GM18505 (cell line): Measurements from ENCODE around the gene PCNT.

Experiments
- ATAC-seq: cut with Tn5 transposase; IDR thresholded peaks from one replicate; pipeline ENCODE4 v1.9.1; 2021; ENCODE audit not compliant: unreplicated experiment
- POLR2A ChIP-seq: IDR thresholded peaks from 4 replicates; pipeline ENCODE4 v1.6.1; 2011; ENCODE audit warnings: borderline replicate concordance; ENCODE audit not compliant: insufficient read depth, insufficient read length; ENCODE audit errors: extremely low read depth

Gene PCNT

DNA sequence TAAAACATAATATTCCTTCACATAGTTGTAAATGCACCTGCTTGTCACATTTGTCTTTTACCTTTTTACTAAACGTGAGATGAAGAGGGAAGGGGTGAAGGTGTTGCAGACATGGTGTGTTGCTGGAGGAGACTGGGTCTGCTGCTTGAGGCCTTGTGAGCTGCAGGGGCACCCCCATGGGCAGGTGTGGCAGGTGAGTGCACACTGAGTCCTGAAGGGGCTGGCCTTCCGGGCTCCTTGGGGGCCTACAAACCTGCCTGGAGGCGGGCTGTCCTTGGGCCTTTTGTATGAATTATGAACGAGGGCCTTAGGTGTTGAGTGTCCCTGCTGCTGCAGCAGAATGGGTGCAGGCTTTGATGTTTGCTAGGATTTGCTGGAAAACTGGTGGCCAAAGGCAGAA is 3.8 kb downstream of the PCNT start:
- ATAC-seq: no peak
- TF ChIP-seq POLR2A: no peak

GRCh38 chr21:46328151-46328550 is 4.2 kb downstream of the PCNT start:
- no peak for TF ChIP-seq POLR2A
- no peak for ATAC-seq

GRCh38 chr21:46329796-46330195 is 5.8 kb downstream of the PCNT start:
- no peak for ATAC-seq
- no peak for TF ChIP-seq POLR2A

DNA sequence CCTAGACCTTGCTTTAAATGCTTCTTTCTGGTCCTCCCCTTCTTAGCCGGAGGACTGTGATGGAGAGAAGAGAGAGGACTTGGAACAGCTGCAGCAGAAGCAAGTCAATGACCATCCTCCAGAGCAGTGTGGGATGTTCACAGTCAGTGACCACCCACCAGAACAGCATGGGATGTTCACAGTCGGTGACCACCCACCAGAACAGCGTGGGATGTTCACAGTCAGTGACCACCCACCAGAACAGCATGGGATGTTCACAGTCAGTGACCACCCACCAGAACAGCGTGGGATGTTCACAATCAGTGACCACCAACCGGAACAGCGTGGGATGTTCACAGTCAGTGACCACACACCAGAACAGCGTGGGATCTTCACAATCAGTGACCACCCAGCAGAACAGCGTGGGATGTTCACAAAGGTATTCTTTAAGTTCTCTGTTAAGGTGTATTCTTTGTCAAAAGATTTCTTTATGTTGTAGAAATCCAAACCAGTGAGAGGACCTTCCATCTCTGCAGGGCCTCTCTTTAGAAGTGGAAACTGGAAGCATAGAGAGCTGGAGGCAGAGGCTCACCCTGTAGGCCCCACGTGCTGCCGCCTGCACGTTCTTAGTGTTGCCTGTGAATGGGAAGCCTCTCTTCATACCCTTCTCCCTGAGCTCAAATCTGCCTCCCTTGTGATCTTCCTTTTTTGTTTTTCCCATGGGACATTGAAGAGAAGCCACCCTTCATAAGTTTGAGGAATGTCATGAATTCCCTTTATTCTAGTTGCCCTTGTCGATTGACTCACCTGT is 10.6 kb downstream of the PCNT start:
- no peak for ATAC-seq
- TF ChIP-seq POLR2A: no peak

DNA sequence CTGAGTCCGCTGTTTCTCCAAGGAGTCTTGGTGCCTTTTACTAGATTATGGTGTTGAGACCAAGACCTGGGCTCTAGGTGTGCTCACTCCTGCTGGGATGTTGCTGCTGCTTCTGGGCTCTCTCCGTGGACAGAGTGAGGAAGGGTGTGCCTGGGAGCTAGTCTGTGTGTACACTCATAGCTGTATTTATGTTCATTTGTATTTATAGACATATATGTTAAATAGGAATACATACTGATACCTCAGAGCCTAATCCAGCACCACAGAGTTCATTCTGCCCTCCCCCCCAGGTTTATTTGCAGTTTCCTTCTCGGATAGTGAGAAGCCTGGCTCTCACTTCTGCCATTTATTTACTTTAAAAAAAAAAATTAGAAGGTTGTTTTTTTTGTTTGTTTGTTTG is 12.6 kb downstream of the PCNT start:
- no peak for ATAC-seq
- TF ChIP-seq POLR2A: no peak

GRCh38 chr21:46340998-46341397 is 17.0 kb downstream of the PCNT start:
- no peak for TF ChIP-seq POLR2A
- no peak for ATAC-seq

DNA sequence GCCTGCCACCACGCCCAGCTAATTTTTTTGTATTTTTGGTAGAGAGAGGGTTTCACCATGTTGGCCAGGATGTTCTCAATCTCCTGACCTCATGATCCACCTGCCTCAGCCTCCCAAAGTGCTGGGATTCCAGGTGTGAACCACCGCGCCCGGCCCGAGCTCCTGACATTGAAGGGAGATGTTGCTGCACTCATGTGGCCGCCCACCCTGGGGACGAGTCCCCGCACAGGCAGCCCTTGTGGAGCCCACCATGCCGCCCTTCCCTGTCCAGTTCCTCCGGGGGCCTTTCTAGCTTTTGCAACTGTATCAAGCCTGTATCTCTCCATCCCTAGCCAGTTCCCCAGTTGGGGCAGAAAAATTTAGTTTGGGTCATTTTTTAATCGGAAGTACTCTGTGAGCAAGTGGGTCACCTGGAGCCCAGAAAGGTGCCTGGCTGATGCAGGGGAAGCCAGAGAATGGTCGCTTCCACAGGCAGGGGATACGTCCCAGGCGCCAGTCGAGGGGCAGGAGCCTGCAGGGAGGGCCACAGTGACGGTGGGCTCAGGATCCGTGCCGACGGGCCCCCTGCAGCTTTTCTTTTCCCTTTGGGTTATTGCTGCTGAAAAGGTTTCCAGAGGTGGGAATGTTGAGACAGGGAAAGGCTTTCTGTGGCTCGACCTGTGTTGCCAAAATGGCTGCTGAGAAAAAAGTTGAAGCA is 20.4 kb downstream of the PCNT start:
- TF ChIP-seq POLR2A: no peak
- ATAC-seq: no peak

- TF ChIP-seq POLR2A: no peak
- no peak for ATAC-seq
Observed at GRCh38 chr21:46345861-46346260, 21.9 kb downstream of the PCNT start.

DNA sequence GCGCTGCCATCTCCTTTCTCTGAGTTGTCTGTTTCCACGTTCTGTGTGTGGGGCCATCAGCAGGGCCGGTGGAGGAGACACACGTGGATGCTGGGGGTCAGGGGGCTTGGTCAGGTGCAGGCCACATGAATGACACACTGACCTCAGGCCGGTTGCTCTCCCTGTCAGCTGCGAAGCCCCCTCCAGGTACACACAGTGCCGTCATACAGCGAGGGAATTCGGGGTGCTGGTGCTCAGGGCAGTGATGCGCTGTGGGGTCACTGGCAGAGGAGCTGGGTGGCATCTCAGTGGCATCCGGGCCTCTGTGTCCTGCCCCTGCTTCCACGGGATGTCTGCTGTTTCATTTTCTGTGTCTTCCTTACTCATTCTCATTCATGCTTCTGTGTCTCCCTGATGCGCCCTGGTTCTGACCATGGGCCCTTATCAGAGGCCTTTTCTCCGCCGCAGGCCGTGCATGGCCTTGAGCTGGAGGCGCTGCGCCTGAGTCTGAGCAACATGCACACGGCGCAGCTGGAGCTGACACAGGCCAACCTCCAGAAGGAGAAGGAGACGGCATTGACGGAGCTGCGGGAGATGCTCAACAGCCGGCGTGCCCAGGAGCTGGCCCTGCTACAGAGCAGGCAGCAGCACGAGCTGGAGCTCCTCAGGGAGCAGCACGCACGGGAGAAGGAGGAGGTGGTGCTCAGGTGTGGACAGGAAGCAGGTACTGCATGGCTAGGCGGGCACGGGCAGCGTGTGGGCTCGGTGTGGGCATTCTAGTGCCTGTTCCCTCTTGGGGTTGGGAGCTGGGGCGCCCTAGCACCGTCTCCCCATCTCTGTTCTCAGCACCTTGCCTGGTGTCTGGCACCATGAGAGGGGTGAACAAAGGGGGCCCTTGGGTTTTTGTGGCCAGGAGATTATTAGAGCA is 22.6 kb downstream of the PCNT start:
- no peak for ATAC-seq
- TF ChIP-seq POLR2A: no peak

DNA sequence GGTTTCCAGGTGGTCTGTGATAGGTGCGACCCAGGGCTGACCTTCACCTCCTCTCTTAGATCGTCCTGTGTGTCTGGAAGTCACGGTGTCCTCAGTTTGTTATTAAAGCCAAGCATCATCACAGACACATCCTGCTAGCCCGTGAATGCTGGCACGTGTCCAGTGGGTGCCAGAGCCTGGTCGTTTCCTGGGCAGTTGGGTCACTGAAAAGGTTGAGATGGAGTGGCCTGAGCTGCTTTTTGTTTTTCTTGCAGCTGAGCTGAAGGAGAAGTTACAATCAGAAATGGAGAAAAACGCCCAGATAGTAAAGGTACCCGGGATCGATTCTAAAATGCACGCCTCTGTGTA is 23.2 kb downstream of the PCNT start:
- no peak for TF ChIP-seq POLR2A
- no peak for ATAC-seq

DNA sequence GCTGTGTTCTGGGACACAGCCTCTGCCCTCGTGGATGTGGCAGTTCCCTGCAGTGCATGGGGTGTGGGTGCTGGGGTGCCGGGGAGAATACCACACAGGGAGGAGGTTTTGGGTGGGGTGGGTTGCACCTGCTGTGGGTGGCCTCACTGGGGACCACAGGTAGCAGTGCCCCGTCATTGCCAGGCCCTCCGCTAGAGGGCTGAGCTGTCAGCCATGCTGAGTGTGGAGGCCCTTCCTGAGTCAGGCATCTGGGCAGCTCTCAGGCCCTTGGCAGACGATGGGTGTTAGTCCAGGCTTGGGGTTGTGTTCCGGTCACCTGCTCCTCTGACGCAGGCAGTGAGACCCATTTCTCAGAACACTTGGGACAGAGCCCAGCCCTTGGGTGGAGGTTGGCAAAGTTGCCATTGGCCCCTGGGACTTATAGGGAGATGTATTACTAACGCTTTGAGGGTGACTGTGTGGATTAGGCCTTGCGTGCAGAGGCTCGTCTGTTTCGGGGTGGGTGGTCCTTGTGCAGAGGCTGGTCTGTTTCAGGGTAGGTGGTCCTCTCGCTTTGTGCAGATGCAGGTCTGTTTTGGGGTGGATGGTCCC is 23.9 kb downstream of the PCNT start:
- TF ChIP-seq POLR2A: no peak
- ATAC-seq: no peak

GRCh38 chr21:46349134-46349760 is 25.3 kb downstream of the PCNT start:
- TF ChIP-seq POLR2A: no peak
- no peak for ATAC-seq

DNA sequence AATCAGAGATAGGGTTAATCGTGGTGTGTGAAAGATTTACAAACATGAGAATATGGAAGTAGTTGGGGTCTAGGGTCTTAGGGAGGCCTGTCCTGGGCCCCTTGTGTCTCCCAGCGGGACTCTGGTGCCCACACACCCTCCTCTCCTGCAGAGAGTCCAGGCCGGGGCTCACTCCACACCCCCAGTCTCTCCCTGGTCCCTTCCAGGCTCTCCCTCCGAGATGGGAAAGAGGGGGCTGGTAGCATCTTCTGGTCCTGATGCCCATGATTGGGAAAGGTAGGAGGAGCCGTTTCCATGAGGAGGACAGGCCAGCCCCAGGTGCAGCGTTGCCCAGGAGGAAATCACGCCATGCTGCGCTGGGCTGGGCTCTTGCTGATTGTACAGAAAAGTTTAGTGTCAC is 26.6 kb downstream of the PCNT start:
- TF ChIP-seq POLR2A: no peak
- ATAC-seq: no peak
